Uterus (tissue), 2 donors: ENCODE data around the gene DLK2.

Experiments used
- CTCF ChIP-seq, 4 experiments: fragments of 200-600 bp in 2 of 4; fragments of 450-650 bp in 2 of 4; sonication (generic) in 2 of 4; IDR thresholded peaks; one replicate each; pipeline ENCODE4 v1.5.1; 2016 to 2019; ENCODE audit warnings: antibody characterized with exemption in 4 of 4, mild to moderate bottlenecking in 2 of 4, moderate library complexity in 1 of 4
- POLR2A ChIP-seq, 2 donors: fragments of 450-650 bp; IDR thresholded peaks; one replicate each; pipeline ENCODE4 v1.6.1; 2016; ENCODE audit warnings: antibody characterized with exemption in 2 of 2, mild to moderate bottlenecking in 1 of 2, moderate library complexity in 1 of 2

- no peak for TF ChIP-seq CTCF (IDR thresholded peaks at IDR 0.05)
- no peak for TF ChIP-seq POLR2A (IDR thresholded peaks at IDR 0.05)
These were observed 33.5 kb downstream of the DLK2 start for GRCh38 chr6:43421831-43422230.
